Body of pancreas (tissue), 4 donors: ENCODE data around the gene CTNNA2. TPM values are rescaled to one million over a fixed set of nuclear protein-coding genes. Genes with fewer than 3 reads are reported as not detected.

Source experiments
- ATAC-seq: fragments of 150-250 bp; one replicate; pipeline ENCODE4 v1.9.1; 2016
- DNase-seq, 4 donors: peaks; one replicate each; pipeline ENCODE4 v3.0.0-alpha.2; 2019
- H3K27ac ChIP-seq, 4 donors: fragments of 200-600 bp; sonication (generic); 1 replicate in 3 of 4; 2 replicates in 1 of 4; pipeline versions ENCODE4 v1.5.1 to v1.6.1; 2016 to 2019; ENCODE audit warnings: mild to moderate bottlenecking in 1 of 4, mixed read lengths in 1 of 4, moderate library complexity in 1 of 4
- H3K27me3 ChIP-seq, 2 donors: fragments of 200-600 bp; sonication (generic); one replicate each; pipeline ENCODE4 v1.6.0; 2016; ENCODE audit warnings: mild to moderate bottlenecking in 1 of 2
- H3K36me3 ChIP-seq, 2 donors: fragments of 200-600 bp; sonication (generic); replicated peaks in 1 of 2; 2 replicates each; pipeline ENCODE4 v1.5.1; 2016; ENCODE audit warnings: low read depth in 2 of 2; ENCODE audit not compliant: insufficient read depth in 1 of 2
- H3K4me1 ChIP-seq: fragments of 200-600 bp; sonication (generic); one replicate; pipeline ENCODE4 v1.6.0; 2016
- H3K4me3 ChIP-seq, 2 donors: fragments of 200-600 bp; sonication (generic); 1 replicate in 1 of 2; 2 replicates in 1 of 2; pipeline ENCODE4 v1.5.1; 2016 to 2019
- H3K9me3 ChIP-seq, 3 donors: fragments of 200-600 bp; sonication (generic); 1 replicate in 2 of 3; 2 replicates in 1 of 3; pipeline ENCODE4 v1.5.1; 2016
- CTCF ChIP-seq, 7 experiments: fragments of 450-650 bp in 4 of 7; fragments of 200-600 bp in 3 of 7; sonication (generic) in 3 of 7; IDR thresholded peaks; one replicate each; pipeline ENCODE4 v1.5.1; 2016 to 2019; ENCODE audit warnings: antibody characterized with exemption in 7 of 7
- POLR2A ChIP-seq, 3 donors: fragments of 450-650 bp; IDR thresholded peaks; one replicate each; pipeline ENCODE4 v1.6.1; 2016; ENCODE audit warnings: antibody characterized with exemption in 3 of 3, mild to moderate bottlenecking in 2 of 3
- WGBS, 2 donors: methylation state at CpG; one replicate each; pipeline ENCODE4 v1.1.5; 2017; 5-methylcytosine and 5-hydroxymethylcytosine counted together
- intact Hi-C: fragments of 100-400 bp; cut with DNase I; formaldehyde crosslinking; loops from one replicate; pipeline ENCODE4 v1.15.1; 2023
- total RNA-seq, 2 donors: library from RNA; depleted of rRNA; stranded (reverse); fragments of >200 nt; gene quantifications; one replicate each; pipeline ENCODE4 v1.1.0, GENCODE V29; 2016

The CTNNA2 gene
- total RNA-seq, 2 donors from 2014 or later, result 0.52 to 29.3 TPM

- intact Hi-C loops, result no loop called here
- ATAC-seq, result no peak
Observed at GRCh38 chr2:79604748-79605147, 91.9 kb downstream of the CTNNA2 start.

GRCh38 chr2:79611448-79612016 lies 98.7 kb downstream of the CTNNA2 start:
- WGBS, 2 donors, result 53 to 57% methylated on average over 9 of the region's 9 CpGs
- Histone ChIP-seq H3K36me3 (no peaks in the 10 kb centered on the region), H3K9me3 (no peaks in the 10 kb centered on the region), H3K4me1 (no peaks in the 10 kb centered on the region), H3K27ac (no peak overlapping the region), H3K4me3 (no peak overlapping the region), H3K27me3 (no peaks in the 10 kb centered on the region)
- intact Hi-C loops, result no loop called here
- no peak for TF ChIP-seq CTCF (IDR thresholded peaks at IDR 0.05)
- TF ChIP-seq POLR2A (IDR thresholded peaks at IDR 0.05), result no peak
- ATAC-seq (no peak), DNase-seq (no peak)

More at GRCh38 chr2:79604748-79605147, 91.9 kb downstream of the CTNNA2 start:
- Histone ChIP-seq H3K4me3 (no peak overlapping the region), H3K4me1 (no peaks in the 10 kb centered on the region), H3K27me3 (no peaks in the 10 kb centered on the region), H3K9me3 (no peaks in the 10 kb centered on the region), H3K36me3 (no peaks in the 10 kb centered on the region), H3K27ac (no peak overlapping the region)
- no peak for TF ChIP-seq POLR2A (IDR thresholded peaks at IDR 0.05)
- no peak for TF ChIP-seq CTCF (IDR thresholded peaks at IDR 0.05)
- no peak for DNase-seq

- DNase-seq (no peak), ATAC-seq (no peak)
- no peak overlapping the region for H3K27ac ChIP-seq
- intact Hi-C loops, result no loop called here
- H3K27me3 ChIP-seq, result no peaks in the 10 kb centered on the region
- no peak for TF ChIP-seq CTCF (IDR thresholded peaks at IDR 0.05)
- TF ChIP-seq POLR2A (IDR thresholded peaks at IDR 0.05), result no peak
- 28 to 43% methylated on average over 6 of the region's 6 CpGs for WGBS, 2 donors
- no peaks in the 10 kb centered on the region for H3K9me3 ChIP-seq
- H3K4me3 ChIP-seq, result no peak overlapping the region
- no peaks in the 10 kb centered on the region for H3K36me3 ChIP-seq
- no peaks in the 10 kb centered on the region for H3K4me1 ChIP-seq
Observed at GRCh38 chr2:79612999-79613398, 100.1 kb downstream of the CTNNA2 start.

- DNase-seq, result no peak
- Histone ChIP-seq H3K27me3 (no peaks in the 10 kb centered on the region), H3K4me1 (no peaks in the 10 kb centered on the region), H3K9me3 (no peaks in the 10 kb centered on the region), H3K27ac (no peak overlapping the region), H3K4me3 (no peak overlapping the region), H3K36me3 (no peaks in the 10 kb centered on the region)
- no peak for ATAC-seq
- WGBS, 2 donors, result 73 to 83% methylated on average over 5 of the region's 5 CpGs
- TF ChIP-seq CTCF (IDR thresholded peaks at IDR 0.05) (no peak), POLR2A (IDR thresholded peaks at IDR 0.05) (no peak)
- intact Hi-C loops, result no loop called here
Observed at GRCh38 chr2:79619442-79619841, 106.6 kb downstream of the CTNNA2 start.

- intact Hi-C loops, result no loop called here
- H3K36me3 ChIP-seq, result no peaks in the 10 kb centered on the region
- 73 to 85% methylated on average over 2 of the region's 2 CpGs for WGBS, 2 donors
- H3K27ac ChIP-seq, result no peak overlapping the region
- no peaks in the 10 kb centered on the region for H3K27me3 ChIP-seq
- H3K4me1 ChIP-seq, result no peaks in the 10 kb centered on the region
- ATAC-seq (no peak), DNase-seq (no peak)
- no peak overlapping the region for H3K4me3 ChIP-seq
- H3K9me3 ChIP-seq, result no peaks in the 10 kb centered on the region
- no peak for TF ChIP-seq POLR2A (IDR thresholded peaks at IDR 0.05)
- TF ChIP-seq CTCF (IDR thresholded peaks at IDR 0.05), result no peak
Observed at GRCh38 chr2:79619976-79620375, 107.1 kb downstream of the CTNNA2 start.
